DMS114 treated with DMSO at 0.1 percent for 48 hours (cell line): ENCODE data around the gene TMEM100.

Experiments
- DNase-seq: peaks from one replicate; lab custom pipeline; 2025; ENCODE audit not compliant: unreplicated experiment; lab: John Stamatoyannopoulos, UW

TMEM100 gene

DNA sequence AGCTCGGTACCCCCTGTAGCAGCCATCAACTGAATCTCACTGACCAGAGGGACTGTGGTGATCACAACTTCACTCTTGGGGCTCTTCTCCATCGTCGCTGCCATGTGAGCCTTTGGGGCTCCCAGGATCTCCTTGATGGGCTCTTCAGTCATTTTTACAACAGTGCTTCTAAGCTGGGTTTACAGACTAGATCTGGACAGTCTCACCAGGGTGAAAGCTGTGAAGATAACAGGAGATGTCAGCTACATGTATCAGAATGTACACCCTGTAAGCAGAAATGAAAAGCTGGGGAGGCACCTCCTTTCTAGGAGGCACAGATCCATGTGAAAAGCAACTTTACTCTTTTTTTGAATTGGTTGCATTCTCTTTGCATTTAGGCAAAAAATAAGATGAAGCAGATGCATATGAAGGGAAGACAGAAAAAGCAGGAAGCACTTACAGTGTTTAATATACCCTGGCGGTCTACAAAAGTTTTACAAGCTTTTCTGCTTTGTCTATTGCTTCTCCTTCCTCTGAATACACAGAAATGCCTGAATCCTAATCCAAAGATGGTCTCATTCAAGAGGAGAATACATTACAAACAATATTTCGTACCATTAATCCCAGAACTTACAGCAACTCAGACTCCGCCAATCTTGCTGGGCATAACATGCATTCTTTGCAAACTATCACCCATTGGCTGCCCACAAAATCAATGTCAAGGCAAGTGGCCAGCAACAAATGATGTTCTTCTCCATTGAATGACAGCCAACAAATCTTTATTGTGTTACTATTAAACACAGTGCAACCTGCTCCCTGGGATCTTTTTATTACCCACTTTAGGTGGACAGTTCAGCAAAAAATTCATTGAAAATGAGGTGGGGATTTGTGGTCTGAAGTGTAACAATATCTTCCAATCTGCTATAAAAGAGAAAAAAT is 1.5 kb downstream of the TMEM100 start:
- DNase-seq = no peak

DNA sequence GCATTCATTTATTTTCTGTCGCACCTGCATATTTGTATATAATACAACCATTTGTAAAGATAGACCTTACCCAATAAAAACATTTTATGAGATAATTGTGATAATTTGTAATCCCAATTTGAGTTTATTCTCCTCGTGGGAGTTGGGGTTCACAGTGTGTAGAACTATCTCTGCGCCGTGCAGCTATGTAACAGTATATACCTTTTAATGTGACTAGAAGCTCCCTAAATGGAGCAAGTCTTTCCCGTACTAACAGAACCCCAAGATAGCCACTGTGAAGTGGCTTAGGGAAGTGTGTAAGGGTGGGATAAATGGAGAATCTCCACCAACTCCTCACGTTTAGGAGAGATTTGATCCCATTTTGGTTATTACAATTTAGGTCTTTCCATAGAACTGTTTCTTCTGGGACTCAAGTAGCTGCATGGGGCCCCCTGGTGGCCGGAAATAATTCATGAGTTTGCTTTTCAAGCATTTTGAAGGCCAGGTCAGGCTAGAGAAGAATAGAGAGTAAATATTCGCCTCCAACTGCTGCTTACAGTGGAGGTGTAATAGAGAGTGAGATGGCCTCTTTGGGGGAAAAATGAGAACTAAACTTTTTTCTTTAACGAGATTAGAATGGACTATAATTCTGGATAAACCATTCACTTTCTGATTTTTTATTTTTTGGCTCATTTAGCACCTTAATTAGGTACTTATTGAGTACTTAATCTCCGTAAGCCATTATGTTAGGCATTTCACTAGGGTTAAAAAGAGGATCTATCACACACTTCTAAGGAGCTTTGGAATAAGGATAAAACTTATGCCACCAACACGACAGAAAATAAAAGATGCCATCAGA is 4.5 kb downstream of the TMEM100 start:
- peak; percentile 64 for DNase-seq

DNA sequence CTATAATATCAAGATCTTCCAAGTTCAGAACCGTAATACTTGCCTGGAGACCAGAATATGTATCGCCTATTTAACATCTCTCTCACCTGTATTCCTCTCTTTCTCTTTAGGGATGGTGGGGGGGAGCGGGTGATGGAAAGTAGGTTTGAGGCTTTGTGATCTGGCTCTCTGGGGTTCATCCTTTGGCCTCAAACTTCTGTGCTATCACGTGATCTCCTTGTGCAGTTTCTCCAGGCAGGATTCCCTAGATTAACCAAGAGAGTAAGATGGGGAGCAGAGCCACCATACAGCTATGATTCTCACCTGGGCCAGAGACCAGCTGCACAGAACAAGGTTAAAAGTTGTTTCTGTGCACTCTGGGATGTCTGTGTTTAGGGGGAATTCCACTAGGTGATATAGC is 5.2 kb downstream of the TMEM100 start:
- no peak for DNase-seq

DNA sequence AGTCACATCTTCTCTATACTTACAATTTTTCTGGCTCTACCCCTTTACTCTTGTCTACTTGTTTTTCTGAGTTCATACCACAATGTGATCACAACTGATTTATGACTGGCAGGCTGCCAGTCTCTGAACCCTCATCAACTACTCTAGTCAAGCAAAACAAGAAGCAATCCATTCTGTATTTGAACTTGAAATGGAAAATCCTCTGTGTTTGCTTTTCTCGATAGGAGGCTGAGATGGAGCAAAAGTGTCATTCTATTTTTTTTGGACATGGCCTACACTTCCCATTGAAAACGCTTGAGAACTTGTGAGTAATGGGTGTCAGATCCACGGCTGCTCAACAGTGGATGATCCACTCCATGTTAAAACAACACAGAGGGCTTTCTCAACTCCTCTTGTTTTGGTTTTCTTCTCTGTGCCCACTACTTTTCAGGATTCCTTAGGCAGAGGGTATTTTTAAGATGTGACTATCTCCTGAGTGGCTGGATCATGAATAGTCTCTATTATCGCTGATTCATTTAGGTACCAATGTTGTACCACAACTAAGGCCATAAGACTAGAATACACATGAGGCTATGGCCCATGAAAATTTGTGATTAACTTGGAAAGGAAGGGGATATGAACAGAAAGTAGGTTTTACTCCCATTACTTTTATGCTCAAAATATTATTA is 11.7 kb downstream of the TMEM100 start:
- DNase-seq = no peak

DNA sequence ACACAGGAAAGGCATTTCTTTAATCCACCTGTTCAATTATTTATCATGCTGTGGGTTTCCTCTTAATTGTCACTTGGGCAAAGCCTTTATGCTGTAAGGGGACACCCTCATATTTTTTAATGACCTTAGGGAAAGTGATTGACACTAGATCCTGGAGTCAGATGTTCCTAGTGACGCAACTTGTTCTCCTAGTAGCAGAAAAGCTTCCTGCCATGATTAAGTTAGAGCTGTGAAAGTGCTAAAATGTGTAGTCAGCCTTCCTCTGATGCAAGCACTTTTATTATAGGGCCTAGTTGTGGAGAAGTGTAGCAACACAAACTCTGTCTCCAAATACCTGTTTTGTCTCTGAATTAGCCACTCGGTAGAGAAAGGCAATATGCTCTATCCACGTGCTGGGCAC is 12.3 kb downstream of the TMEM100 start:
- DNase-seq = no peak

DNA sequence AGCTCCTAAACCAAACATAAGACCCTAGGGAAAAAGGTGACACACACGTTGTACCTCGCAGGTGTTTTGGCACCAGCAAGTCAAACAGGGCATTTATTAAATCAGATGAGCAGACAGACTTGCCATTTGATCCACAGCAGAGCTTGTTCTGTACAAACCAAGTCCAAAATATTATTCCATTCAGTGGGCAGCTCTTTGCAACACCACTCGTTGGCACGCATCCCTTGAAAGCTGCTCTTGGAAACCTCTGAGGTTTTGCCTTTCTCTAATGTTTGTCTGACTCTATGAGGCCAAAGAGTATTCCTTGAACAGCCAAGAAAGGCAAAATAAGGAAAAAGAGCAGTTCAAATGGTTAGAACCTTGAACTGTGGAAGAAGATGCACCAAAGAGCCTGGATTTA is 12.7 kb downstream of the TMEM100 start:
- no peak for DNase-seq

DNA sequence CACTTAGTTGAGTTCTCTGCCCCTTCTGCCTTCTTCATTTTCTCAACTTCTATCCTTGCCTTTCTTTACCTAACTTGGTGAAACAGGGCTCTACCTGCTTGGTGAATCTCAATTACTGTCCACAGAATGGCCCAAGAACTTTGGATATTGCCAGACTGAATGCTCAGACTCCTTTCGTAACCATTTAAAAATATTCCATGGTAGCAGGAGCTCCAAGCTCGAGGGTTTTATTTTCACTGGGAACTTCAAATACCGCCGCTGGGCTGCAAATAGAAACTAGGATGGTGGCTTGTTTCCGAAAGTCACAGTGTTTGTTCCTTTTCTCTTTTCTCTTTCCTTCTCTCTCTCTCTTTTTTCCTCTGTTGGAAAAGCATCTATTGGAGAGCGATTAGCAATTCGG is 13.2 kb downstream of the TMEM100 start:
- DNase-seq = no peak

DNA sequence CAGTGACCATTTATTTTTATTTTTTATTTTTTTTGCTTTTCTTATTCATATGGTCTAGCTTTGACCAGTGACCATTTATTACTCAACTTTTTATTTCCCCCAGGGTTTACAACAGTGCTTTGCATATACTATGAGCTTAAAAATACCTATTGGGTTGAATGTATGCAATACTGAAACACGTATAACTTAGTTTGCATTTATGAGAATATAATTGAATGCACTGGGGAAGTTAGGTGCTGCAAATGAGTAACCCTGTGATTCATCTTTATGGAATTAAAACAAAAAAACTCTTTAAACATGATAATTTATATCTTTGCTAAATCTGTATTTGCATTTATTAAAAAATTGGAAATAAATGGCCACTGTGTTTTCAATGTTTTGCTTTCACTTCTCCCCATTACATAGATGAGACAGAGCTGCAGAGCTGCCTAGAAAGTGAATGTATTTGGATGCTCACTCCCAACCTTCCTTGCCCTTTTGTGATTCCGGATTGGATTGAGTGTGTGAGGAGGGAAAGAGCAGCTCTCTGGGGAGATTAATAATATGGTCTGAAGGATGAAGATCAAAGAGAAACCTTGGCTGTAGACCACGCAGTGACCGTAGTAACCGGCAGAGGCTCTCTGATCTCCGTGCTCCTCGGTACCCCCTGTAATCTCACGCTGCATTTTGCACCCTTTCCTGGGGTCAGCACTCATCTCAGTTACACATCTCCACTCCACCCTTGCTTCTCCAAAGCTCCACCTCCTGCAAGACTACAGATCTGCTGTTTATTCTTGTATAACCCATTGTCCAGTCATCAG is 14.3 kb downstream of the TMEM100 start:
- no peak for DNase-seq

DNA sequence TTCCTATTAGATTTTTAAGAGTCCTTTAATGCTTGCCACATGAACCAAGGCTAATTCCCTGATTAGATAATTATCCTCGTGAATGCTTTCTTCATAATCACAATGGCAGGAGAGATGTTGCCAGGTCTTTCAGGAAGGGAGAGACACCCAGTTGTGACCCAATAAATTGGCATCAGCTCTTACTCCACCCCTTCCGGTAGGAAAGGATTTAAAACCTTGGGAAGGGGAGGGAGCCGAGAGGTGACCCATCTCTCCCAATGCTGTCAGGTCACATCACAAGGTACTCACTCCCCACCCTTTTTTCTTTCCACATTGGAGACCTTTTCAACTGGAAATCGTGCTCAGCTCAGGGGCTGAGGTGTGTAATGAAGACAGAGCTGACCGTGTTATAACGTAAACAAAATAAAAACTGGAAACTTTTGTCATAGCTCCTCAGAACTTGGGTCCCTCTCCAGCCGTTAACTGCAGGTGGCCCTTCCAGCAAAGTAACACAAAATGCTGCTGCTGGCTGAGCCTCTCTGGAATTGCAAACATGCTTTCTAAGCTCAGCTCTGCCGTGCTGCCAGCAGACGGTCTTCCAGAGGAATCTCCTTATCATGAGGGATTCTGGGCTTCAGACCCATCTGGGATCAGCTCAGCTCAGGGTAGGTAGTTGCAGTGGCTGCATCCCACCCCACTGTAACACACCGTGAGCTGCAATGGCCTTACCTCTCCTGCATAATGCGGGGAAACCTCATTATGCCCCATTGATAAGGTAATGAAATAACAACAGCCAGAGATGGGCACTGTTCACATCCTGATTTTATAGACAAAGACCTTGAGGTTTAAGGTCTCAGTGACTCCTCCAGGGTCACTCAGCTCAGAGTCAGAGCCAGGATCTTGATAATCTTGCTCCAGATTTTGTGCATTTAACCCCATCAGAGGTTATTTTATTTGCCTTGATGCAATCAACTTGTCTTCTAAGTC is 15.6 kb downstream of the TMEM100 start:
- no peak for DNase-seq

DNA sequence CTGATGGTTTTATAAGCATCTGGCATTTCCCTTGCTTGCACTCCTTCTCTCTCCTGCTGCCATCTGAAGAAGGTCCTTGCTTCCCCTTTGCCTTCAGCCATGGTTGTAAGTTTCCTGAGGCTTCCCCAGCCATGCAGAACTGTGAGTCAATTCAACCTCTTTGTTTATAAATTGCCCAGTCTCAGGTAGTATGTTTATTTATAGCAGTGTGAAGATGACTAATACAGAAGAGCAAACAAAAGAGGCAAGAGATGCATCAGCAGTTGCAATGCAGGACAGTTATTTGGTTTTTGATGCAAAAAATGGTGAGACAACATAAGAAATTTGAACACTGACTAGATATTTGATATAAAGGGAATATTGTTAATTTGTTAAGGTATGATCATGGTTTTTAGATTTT is 16.8 kb downstream of the TMEM100 start:
- DNase-seq = no peak

DNA sequence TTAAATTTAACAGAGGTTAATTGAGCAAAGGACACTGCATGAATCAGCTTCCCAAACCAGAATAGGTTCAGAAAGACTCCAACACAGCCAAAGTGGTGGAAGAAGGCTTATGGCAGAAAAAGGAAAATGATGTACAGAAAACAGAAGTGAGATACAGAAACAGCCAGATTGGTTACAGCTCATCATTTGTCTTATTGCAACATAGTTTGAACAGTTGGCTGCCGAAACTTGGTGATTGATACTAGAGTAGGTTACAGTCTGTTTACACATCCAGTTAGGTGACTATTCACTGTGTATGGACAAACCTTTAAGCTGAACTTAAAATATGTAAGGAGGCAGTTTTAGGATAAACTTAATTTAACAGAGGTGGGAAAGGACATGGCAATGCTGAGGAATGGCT is 18.3 kb downstream of the TMEM100 start:
- no peak for DNase-seq

DNA sequence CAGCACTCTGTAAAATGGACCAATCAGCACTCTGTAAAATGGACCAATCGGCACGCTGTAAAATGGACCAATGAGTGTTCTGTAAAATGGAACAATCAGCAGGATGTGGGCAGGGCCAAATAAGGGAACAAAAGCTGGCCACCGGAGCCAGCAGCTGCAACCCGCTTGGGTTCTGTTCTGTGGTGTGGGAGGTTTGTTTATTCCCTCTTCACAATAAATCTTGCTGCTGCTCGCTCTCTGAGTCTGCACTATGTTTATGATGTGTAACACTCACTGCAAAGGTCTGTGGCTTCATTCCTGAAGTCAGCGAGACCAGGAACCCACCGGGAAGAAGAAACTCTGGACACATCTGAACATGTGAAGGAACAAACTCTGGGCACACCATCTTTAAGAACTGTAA is 20.5 kb downstream of the TMEM100 start:
- DNase-seq = no peak

DNA sequence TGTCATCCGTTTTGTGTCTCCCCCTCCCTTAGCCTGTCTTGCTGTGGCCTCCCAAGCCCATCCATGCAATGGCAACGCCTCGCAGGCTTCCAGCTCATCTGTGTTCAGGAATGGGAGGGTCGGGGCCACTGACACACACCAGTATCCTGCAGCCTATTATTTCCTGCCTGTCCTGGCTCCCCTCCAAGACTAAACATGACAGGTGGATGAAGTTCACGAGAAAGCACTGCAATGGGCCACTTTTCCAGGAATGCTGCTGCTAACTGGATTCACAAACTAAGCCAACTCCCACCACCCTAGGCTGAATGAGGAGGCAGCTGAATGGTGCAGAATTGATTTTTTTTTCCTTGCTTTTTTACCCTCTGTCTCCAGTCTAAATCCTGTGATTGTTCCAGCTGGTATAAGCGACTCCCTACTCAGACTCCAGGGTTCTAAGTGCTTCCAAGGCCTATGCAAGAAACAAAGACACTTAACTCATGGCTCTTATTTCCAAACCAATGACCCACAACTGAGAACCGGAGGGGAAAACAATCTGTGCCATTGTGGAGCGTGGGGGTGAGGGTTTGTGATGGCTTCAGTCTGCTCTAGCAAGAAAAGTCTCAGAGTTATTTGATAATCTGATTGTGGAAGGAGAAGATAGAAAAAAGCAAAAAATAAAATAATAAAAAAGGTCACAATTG is 23.3 kb downstream of the TMEM100 start:
- no peak for DNase-seq

DNA sequence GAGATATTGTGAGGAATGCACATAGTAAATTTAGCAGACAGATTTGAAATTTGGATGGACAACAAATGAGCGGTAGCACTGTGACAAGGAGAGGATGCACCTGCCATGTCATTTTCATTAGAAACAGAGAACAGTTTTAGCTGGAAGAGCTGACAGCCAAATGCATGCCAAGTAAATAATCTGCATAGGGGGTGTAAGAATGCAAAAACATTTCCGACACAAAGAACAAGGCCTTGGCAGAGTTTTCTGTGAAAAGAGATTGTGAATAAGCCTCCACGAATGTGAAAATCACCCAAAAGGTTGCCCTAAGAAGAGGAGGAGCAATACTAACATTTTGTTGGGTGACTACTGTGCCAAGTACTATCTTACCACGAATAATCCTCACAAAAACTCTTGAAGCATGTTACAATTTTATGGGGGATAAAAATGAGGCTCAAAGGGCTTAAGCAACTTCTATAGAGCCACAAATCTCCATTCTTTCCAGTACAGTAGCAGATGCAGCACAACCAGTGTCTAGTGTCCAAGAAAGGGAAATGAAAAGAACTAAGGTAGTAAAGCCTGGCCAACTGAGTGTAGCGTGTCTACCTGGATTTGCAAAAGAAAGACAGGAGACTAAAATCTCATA is 28.3 kb downstream of the TMEM100 start:
- DNase-seq = no peak

DNA sequence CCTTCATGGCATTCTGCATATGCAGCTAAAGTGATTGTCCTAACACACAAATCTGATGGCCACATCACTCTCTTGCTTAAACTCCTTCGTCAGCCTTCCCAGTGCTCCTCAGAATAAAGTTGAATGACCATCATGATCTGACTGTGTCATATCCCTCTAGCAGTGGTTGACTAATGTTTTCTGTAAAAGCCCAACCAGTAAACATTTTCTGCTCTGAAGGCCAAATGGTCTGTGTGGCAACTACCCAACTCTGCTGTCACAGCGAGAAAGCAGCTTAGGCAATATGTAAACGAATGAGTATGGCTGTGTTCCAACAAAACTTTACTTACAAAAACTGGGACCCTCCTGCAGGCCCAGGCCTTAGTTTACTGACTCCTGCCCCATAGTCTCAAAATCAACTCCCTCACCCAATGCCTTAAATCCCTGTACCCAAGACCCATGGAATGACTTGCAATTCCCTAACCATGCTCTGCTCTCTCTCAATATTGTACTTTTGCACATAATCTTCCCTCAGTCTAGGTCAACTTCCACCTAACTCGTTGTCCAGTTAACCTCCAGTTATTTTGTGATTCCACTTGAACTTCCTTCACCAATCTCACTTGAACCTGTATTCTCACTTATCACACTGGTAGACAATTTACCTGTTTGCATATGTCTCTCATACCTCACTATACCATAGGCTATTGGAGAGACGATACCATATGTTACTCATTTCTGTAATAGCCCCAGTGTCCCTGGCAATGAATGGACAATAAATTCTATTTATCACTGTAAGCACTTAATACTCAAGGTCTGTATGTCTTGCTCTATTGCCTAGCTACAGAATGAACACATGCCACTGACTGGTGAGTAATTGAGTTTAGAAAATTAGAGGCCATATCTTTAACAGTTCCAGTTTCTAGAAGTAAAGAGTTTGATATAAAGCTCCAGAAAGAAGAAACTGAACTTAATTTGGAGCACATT is 29.1 kb downstream of the TMEM100 start:
- no peak for DNase-seq

DNA sequence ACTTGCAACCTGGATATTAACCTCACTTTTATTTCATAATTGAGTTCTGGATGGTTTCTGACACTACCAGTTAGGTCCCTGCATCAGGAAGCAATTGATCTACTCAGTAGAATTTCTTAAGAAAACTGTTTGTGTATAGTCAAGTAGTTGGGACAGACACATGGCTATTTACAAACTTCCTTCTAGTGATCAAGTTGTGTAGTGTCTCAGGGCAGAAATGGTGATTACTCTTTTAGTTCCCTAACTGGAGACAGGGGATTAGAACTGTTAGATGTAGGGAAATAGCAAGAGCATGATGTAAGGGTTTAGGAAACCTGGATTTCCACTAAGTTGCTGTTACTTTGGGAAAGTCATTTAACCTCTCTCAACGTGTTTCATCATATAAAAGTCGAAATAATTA is 30.4 kb downstream of the TMEM100 start:
- no peak for DNase-seq

DNA sequence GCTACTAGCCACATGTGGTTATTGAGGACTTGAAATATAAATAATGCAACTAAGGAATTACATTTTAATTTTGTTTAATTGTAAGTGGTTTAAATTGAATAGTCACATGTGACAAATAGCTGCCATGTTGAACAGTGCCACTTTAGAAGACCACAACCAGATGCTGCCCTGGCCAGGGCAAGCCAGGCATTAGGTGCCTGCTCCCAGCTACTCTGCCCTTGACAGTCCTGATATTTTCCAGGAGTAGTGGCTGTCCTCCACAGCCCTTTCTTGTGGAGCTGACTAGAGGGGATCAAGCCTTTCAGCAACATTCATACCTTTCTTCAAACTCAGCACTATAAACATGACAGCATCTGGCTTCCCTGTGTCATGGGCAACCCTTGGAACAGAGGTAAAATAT is 31.0 kb downstream of the TMEM100 start:
- no peak for DNase-seq

DNA sequence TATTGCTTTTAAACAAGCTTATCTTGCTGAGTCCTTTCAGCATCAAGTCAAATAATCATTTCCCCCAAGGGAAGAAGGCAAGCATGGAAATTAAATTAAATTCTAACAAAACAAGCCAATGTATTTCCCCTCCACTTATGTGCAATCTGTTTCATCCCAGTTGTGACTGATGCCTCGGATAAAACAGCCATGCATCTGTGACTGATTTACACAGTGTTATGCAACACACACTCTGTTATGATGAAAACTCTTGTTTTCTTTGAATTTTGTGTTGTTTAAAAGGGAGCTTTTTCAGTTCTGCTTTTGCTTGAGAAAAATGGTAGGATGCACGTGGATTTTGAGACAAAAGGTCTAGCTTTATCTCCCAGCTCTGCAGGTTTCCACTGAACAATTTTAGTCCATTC is 32.6 kb downstream of the TMEM100 start:
- no peak for DNase-seq
